ENCODE data around the gene SPEM1.

GRCh38 chr17:7425316-7425715 lies 5.2 kb downstream of the SPEM1 start, which contains the start of gene SPEM2:
- TF ChIP-seq CTCF (IDR thresholded peaks at IDR 0.05) (no peak), POLR2A (IDR thresholded peaks at IDR 0.05) (no peak)
